Large intestine (tissue), 3 donors: ENCODE results near the gene CACNA1B. TPM values are rescaled to one million over a fixed set of nuclear protein-coding genes. Genes with fewer than 3 reads are reported as not detected.

Experiments
- DNase-seq, 2 donors: peaks; one replicate each; pipeline versions ENCODE4 v3.0.0 to v3.0.0-alpha.2; 2013
- H3K27ac ChIP-seq: one replicate; pipeline ENCODE4 v1.5.1; 2013; ENCODE audit warnings: low read length
- H3K27me3 ChIP-seq: 2 replicates; pipeline ENCODE4 v1.6.1; 2013; ENCODE audit warnings: low read length; ENCODE audit not compliant: control insufficient read depth, insufficient read depth
- H3K36me3 ChIP-seq: 2 replicates; pipeline ENCODE4 v1.6.1; 2013; ENCODE audit warnings: low read length; ENCODE audit not compliant: control insufficient read depth, insufficient read depth
- H3K4me1 ChIP-seq: one replicate; pipeline ENCODE4 v1.6.1; 2013; ENCODE audit warnings: low read length; ENCODE audit not compliant: control insufficient read depth, insufficient read depth
- H3K4me3 ChIP-seq: one replicate; pipeline ENCODE4 v1.5.1; 2013; ENCODE audit warnings: low read length
- H3K9me3 ChIP-seq: one replicate; pipeline ENCODE4 v1.6.1; 2013; ENCODE audit warnings: mild to moderate bottlenecking, low read depth, low read length, moderate library complexity; ENCODE audit not compliant: control insufficient read depth
- WGBS: methylation state at CpG from one replicate; pipeline ENCODE4 v1.1.5; 2013; ENCODE audit warnings: low lambda C conversion rate; ENCODE audit not compliant: insufficient coverage; 5-methylcytosine and 5-hydroxymethylcytosine counted together
- polyA plus RNA-seq: library from polyadenylated mRNA; unstranded; fragments of 120-200 nt; gene quantifications from one replicate; pipeline ENCODE4 v1.2.1, GENCODE V29; 2013

Gene CACNA1B
- polyA plus RNA-seq, 1 donor, result 1.8 TPM

DNA sequence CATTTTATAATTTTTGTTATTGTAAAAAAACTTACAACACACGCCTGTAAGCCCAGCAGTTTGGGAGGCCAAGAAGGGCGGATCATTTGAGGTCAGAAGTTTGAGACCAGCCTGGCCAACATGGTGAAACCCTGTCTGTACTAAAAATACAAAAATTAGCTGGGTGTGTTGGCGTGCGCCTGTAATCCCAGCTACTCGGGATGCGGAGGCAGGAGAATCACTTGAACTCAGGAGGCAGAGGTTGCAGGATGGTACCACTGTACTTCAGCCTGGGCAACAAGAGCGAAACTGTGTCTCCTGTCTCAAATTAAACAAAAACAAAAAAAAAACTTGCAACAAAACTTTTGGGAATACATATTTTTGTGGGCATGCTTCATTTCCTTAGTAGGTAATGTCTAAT, 164.6 kb downstream of the CACNA1B start:
- DNase-seq, result no peak
- WGBS, result 100% methylated on average over 3 of the region's 7 CpGs

DNA sequence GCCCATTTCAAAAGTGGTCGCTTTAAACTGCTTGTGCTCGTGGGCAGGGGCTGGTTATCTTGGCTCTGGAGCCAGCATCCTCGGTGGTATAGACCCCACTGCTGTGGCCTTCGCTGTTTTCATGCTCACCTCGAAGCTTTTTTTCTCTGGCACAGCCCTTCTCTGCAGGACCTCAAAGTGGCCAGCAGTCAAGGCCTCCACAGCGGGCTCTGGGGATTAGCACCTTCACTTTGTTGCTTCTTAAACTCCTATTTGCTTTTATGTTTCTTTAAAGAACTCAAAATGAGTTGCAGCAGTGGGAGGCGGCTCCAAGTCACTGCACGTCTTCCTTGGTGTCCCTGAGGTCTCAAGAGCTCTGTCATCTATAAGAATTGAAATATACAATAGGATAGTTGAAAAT, 165.1 kb downstream of the CACNA1B start:
- no peak for DNase-seq
- no peak overlapping the region for H3K27ac ChIP-seq
- no peak overlapping the region for H3K4me3 ChIP-seq
- H3K36me3 ChIP-seq, result no peaks in the 10 kb centered on the region
- no peaks in the 10 kb centered on the region for H3K9me3 ChIP-seq
- 78% methylated on average over 3 of the region's 8 CpGs for WGBS
- no peaks in the 10 kb centered on the region for H3K4me1 ChIP-seq
- peaks cover 3% of the 10 kb centered on the region for H3K27me3 ChIP-seq

More for the DNA sequence above, 164.6 kb downstream of the CACNA1B start:
- Histone ChIP-seq H3K27me3 (peaks cover 3% of the 10 kb centered on the region), H3K4me1 (no peaks in the 10 kb centered on the region), H3K9me3 (no peaks in the 10 kb centered on the region), H3K27ac (no peak overlapping the region), H3K36me3 (no peaks in the 10 kb centered on the region), H3K4me3 (no peak overlapping the region)

DNA sequence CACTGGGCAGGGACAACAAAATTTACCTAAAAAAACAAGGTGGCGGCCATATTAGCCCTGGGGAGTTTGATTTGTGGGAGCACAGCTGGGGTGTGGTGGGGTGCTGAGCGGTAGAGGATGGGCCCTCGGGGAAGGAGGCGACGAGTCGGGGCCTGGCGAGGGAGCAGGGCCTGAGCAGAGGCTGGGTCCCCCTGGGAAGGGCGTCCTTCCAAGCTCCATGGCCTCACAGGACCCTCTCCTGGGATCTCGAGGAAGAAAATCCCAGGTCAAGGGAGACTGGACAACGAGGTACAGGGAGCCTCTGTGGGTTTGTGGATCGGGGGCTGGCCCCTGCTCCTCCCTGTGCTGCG, 165.5 kb downstream of the CACNA1B start:
- no peaks in the 10 kb centered on the region for H3K9me3 ChIP-seq
- WGBS, result 100% methylated on average over 1 of the region's 12 CpGs
- no peak for DNase-seq

DNA sequence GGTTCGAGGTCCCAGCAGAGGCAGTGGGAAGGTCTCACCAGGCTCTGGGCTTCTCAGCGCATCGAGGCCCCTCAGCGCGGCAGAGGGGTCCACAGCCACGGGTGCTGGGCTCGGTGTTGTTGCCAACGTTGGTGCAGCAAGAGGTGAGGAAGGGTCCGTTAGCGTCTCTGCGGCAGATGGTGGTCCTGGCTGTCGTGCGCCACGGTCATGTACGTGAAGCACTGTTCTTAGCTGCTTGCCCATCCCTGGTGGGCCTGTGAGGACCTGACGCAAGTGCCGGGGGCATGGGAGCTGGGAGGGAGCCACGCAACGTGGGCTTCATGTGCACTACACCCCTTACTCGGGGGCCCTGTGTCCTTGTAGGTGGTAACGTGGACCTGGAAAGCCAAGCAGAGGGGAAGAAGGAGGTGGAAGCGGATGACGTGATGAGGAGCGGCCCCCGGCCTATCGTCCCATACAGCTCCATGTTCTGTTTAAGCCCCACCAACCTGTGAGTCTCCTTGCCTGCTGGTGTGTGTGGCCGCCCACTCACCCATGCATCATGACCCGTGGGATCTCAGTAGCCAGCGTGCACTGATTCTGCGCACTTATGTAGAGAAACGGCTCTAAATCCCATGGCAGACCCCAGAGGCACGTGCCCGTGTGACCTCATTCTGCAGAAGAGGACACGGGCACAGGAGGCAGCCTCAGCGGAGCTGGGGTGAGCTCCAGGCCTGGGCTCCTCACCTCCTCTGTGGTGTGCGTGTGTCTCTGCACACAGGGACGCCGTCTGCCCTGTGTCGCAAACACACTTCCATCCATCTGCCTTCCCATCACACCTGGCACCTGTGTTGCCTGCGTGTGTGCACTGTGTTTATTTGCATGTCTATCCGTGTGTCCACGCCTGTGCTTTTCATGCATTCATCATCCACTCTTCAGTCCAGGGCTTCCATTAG, 166.1 kb downstream of the CACNA1B start:
- Histone ChIP-seq H3K9me3 (no peaks in the 10 kb centered on the region), H3K4me3 (no peak overlapping the region), H3K36me3 (no peaks in the 10 kb centered on the region), H3K4me1 (no peaks in the 10 kb centered on the region), H3K27ac (no peak overlapping the region), H3K27me3 (peaks cover 3% of the 10 kb centered on the region)
- DNase-seq, result no peak
- WGBS, result 100% methylated on average over 3 of the region's 42 CpGs

More for the DNA sequence above, 165.5 kb downstream of the CACNA1B start:
- Histone ChIP-seq H3K27me3 (peaks cover 3% of the 10 kb centered on the region), H3K27ac (no peak overlapping the region), H3K4me1 (no peaks in the 10 kb centered on the region), H3K4me3 (no peak overlapping the region), H3K36me3 (no peaks in the 10 kb centered on the region)

DNA sequence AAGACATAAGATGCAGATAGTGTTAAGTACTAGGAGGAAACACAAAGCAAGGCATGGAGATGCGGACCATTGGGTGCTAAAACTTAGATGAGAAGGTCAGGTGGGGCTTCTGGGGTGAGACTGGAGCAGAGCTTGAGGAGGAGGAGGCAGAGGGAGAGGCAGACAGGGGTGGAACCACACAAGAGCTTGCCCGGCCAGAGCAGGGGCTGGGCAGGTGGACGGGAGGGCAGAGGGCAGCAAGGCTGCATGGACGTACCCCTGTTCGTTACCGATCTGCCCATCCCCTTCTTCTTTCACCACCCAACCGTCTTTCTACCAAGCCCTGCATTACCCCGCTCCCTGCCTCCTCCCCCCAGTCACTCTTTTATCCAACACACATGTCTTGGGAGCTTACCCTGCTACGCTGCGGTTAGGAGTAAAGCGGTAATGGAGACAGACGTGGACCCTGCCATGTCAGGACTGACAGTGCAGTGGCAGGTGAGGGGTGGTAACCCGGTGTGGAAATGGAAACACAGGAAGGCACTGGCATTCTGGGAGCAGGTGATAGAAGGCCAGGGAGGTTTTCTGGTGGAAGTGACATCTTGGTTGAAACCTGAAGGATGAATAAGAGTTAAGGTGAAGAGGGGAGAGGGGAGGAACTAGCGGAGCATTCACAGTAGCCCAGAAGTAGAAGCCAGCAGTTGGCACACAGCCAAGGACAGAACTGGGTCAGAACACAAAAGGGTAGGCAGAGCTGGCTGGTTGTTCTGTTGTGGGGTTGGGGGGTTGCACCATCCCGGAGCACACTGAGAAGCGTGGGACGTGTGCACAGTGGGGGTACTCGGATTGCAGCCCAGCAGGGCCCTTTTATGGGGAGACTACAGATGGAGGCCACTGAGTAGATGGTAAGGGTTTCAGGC, 167.2 kb downstream of the CACNA1B start:
- no peaks in the 10 kb centered on the region for H3K36me3 ChIP-seq
- no peak for DNase-seq
- 87% methylated on average over 2 of the region's 18 CpGs for WGBS
- no peak overlapping the region for H3K4me3 ChIP-seq
- no peak overlapping the region for H3K27ac ChIP-seq
- H3K4me1 ChIP-seq, result no peaks in the 10 kb centered on the region
- no peaks in the 10 kb centered on the region for H3K9me3 ChIP-seq
- H3K27me3 ChIP-seq, result peaks cover 3% of the 10 kb centered on the region

DNA sequence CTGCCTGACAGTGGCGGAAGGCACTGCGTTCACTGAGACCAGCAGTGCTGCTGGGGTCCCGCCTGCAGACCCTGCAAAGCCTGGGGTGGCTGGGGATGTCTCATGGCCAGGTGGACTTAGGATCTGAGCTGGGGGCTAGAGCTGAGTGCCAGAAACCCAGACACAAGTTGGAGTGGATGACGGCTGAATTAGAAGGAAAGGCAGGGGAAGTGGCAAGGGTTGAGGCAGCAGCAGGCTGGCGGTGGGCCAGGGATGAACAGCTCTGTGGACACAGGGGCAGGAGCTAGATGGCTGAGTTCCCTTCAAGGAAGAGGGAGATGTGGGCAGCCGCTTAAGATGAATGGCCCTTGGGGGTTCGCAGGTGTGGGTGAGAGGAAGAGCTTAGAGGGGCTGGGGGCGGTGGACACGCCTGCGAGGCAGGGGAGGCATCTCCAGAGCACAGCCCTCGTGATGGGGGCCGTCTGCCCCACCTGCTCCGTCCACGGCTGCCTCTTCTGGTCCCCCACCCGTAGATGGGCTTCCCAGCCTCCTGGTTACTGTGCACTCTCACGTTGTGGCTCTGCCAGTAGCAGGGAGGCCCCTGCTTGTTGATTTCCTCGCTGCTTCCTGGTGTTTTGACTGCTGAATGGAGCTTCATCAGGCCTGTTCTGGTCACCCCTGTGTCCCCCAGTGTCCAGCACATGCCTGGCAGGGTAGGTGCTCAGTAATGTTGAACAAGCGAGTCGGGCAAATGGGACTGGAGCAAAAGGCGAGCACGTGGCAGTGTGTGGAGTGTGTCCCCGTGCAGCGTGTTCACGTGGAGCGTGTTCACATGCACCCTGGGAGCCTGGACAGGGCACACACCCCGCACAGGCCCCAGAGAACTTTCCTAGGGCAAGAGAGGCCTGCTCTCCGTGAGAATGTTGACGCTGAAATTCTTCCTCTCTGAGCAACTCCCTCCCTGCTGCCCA, 168.2 kb downstream of the CACNA1B start:
- Histone ChIP-seq H3K36me3 (no peaks in the 10 kb centered on the region), H3K27ac (no peak overlapping the region), H3K9me3 (no peaks in the 10 kb centered on the region), H3K4me3 (no peak overlapping the region), H3K27me3 (peaks cover 3% of the 10 kb centered on the region), H3K4me1 (no peaks in the 10 kb centered on the region)
- no peak for DNase-seq
- no CpG with 5 or more reads among the region's 28 CpGs for WGBS

DNA sequence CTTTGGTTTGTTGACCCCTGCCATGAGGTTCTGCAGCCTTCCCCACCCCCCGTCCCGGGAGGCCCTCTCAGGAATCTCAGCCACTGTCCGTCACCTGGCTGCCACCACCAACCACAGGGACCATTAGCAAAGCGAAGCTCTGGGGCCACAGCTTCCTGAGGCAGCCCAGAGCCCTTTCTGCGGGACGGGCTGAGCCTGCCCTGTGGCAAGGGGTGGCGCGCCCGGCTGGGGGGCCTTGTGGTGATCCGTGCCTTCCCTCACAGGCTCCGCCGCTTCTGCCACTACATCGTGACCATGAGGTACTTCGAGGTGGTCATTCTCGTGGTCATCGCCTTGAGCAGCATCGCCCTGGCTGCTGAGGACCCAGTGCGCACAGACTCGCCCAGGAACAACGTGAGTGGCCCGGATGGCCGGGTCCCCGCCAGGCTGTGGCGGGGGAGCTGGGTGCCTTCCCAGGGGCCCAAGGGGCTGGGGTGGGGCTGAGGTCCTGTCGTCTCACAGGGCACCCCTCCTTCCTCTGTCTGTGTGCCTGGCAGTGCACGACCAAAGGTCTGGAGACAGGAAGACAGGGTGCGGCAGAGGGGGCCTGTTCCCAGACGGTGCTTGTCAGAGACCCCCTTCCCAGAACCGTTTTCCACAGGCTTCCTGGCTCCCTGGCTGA, 169.2 kb downstream of the CACNA1B start:
- H3K27ac ChIP-seq, result no peak overlapping the region

DNA sequence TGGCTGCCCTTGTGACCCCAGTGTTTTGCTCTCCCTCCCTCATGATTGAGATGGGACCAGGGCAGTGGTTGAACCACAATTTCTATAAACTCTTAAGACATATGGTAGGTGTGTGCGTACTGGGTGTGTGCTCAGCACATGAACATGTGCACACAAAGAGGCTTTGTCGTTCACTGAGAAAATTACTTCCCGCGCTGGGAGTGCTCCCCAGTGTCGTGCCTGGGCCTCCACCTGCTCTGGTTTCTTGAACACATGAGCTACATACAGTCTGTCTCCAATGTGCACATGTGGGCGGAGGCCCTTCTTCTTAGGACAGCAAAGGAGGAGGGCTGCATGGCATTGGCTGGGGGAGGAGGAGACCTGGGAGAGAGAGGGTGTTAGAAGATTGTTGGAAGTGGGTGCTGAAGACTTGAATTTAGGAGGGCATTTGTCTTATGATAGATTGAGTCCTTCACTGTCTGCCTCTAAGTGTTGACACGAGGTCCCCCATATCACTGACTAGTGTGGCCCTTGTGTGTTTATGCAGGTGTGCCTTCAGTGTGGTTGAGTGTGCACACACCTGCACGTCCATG, 170.0 kb downstream of the CACNA1B start:
- Histone ChIP-seq H3K4me1 (no peaks in the 10 kb centered on the region), H3K27me3 (no peaks in the 10 kb centered on the region), H3K9me3 (no peaks in the 10 kb centered on the region), H3K36me3 (no peaks in the 10 kb centered on the region), H3K27ac (no peak overlapping the region), H3K4me3 (no peak overlapping the region)
- WGBS, result no CpG with 5 or more reads among the region's 8 CpGs
- DNase-seq, result peak; percentile 19 to 29

More for the DNA sequence above, 169.2 kb downstream of the CACNA1B start:
- H3K36me3 ChIP-seq, result no peaks in the 10 kb centered on the region
- H3K4me1 ChIP-seq, result no peaks in the 10 kb centered on the region
- no CpG with 5 or more reads among the region's 29 CpGs for WGBS
- H3K9me3 ChIP-seq, result no peaks in the 10 kb centered on the region
- H3K4me3 ChIP-seq, result no peak overlapping the region
- H3K27me3 ChIP-seq, result no peaks in the 10 kb centered on the region
- DNase-seq, result no peak

DNA sequence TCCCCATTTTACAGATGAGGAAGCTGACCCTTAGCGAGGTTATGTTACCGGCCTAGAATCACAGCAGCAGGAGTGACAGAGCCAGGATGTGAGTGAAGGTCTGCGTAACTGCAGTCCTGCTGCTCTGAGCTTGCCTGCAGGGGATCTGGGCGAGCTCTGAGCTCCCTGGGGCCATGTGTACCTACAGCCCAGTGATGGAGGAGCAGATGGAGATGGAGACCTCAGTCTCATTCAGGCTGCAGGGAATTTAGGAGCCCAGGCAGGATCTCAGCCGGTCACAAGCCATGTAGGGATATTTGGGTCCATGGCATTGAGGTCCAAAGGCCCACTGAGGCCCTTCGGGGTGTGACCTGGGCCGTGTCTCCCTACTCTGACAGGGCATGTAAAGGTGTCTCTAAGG, 170.6 kb downstream of the CACNA1B start:
- no CpG with 5 or more reads among the region's 7 CpGs for WGBS
- Histone ChIP-seq H3K36me3 (no peaks in the 10 kb centered on the region), H3K4me1 (no peaks in the 10 kb centered on the region), H3K27ac (no peak overlapping the region), H3K9me3 (no peaks in the 10 kb centered on the region), H3K4me3 (no peak overlapping the region), H3K27me3 (no peaks in the 10 kb centered on the region)
- DNase-seq, result no peak
